Spleen (tissue), 11 donors: ENCODE results near the gene NELFA. TPM values are rescaled to one million over a fixed set of nuclear protein-coding genes. Genes with fewer than 3 reads are reported as not detected.

Experiments
- DNase-seq: peaks from one replicate; pipeline ENCODE4 v3.0.0-alpha.2; 2020
- H3K27ac ChIP-seq, 8 donors: fragments of 200-600 bp; sonication (generic) in 7 of 8; 1 replicate in 4 of 8; 2 replicates in 4 of 8; pipeline versions ENCODE4 v1.5.0 to v1.8.0; 2016 to 2021; ENCODE audit warnings: inconsistent platforms in 4 of 8, mild to moderate bottlenecking in 4 of 8, moderate library complexity in 1 of 8
- H3K27me3 ChIP-seq, 7 donors: fragments of 200-600 bp; sonication (generic) in 6 of 7; replicated peaks in 1 of 7; 1 replicate in 4 of 7; 2 replicates in 3 of 7; pipeline versions ENCODE4 v1.5.0 to v1.8.0; 2016 to 2021; ENCODE audit warnings: inconsistent platforms in 3 of 7, mild to moderate bottlenecking in 1 of 7
- H3K36me3 ChIP-seq, 6 donors: fragments of 200-600 bp; sonication (generic) in 5 of 6; 1 replicate in 4 of 6; 2 replicates in 2 of 6; pipeline versions ENCODE4 v1.5.0 to v1.8.0; 2016 to 2021; ENCODE audit warnings: inconsistent platforms in 2 of 6
- H3K4me1 ChIP-seq, 6 donors: fragments of 200-600 bp; sonication (generic) in 5 of 6; 1 replicate in 3 of 6; 2 replicates in 3 of 6; pipeline versions ENCODE4 v1.5.0 to v1.8.0; 2016 to 2021; ENCODE audit warnings: inconsistent platforms in 3 of 6
- H3K4me3 ChIP-seq, 8 donors: fragments of 200-600 bp; sonication (generic) in 7 of 8; 1 replicate in 4 of 8; 2 replicates in 4 of 8; pipeline versions ENCODE4 v1.5.0 to v1.8.0; 2016 to 2021; ENCODE audit warnings: inconsistent platforms in 4 of 8, mild to moderate bottlenecking in 4 of 8, moderate library complexity in 2 of 8
- H3K9me3 ChIP-seq, 8 donors: fragments of 200-600 bp; sonication (generic) in 7 of 8; 1 replicate in 4 of 8; 2 replicates in 4 of 8; pipeline versions ENCODE4 v1.5.0 to v1.8.0; 2016 to 2021; ENCODE audit warnings: inconsistent platforms in 4 of 8
- CTCF ChIP-seq, 11 experiments: fragments of 200-600 bp in 7 of 11; fragments of 450-650 bp in 4 of 11; sonication (generic) in 4 of 11; IDR thresholded peaks in 8 of 11; conservative IDR thresholded peaks in 3 of 11; 1 replicate in 7 of 11; 2 replicates in 4 of 11; pipeline versions ENCODE4 v1.4.0 to v1.8.0; 2016 to 2021; ENCODE audit warnings: antibody characterized with exemption in 11 of 11, inconsistent platforms in 4 of 11, mild to moderate bottlenecking in 1 of 11
- POLR2A ChIP-seq, 3 donors: fragments of 450-650 bp; IDR thresholded peaks; one replicate each; pipeline ENCODE4 v1.5.1; 2017; ENCODE audit warnings: antibody characterized with exemption in 3 of 3, mild to moderate bottlenecking in 1 of 3
- POLR2AphosphoS5 ChIP-seq, 3 donors: sonication (generic); formaldehyde crosslinking; IDR thresholded peaks; one replicate each; pipeline ENCODE4 v1.5.1; 2017; ENCODE audit warnings: antibody characterized with exemption in 3 of 3
- WGBS, 5 donors: extraction: QIAGEN DNeasy Blood & Tissue Kit in 3 of 5; methylation state at CpG; one replicate each; pipeline versions ENCODE4 v1.1.5 to v1.1.7; 2013 to 2018; 5-methylcytosine and 5-hydroxymethylcytosine counted together
- intact Hi-C: fragments of 100-400 bp; cut with DNase I; formaldehyde crosslinking; loops from one replicate; pipeline ENCODE4 v1.15.0; 2023; ENCODE audit warnings: low total_unique reads
- polyA plus RNA-seq, 3 donors: library from polyadenylated mRNA; stranded (reverse); fragments of 200-250 nt; gene quantifications; one replicate each; pipeline ENCODE4 v1.2.1, GENCODE V29; 2013
- total RNA-seq, 7 donors: library from RNA; depleted of rRNA in 3 of 7; stranded (reverse); fragments of >200 nt in 3 of 7; fragmentation: NEBNext Ultra II Directional in 4 of 7; extraction: Animal tissue kit (Norgen Biotek cat#: 25700) in 4 of 7; gene quantifications; one replicate each; pipeline versions ENCODE4 v1.1.0 to v1.2.1, GENCODE V29; 2016 to 2021
- donor health status: healthy with polysubstance abuse.
- donor health status: DM: no; HTN: no; CAD: no; lungs with moderate emphysema.
- donor health status: DM: no; HTN: no; CAD: no.
- donor health status: Bipolar disorder and iron deficiency.
- donor health status: healthy.
- donor health status: DM: no; HTN: no; CAD: no.
- donor health status: DM: yes; HTN: yes; CAD: no.

The NELFA gene
- total and polyA plus RNA-seq, 10 donors, result 19.9 to 36.6 (median 26.5) TPM

- DNase-seq, result peak; percentile 67
- Histone ChIP-seq H3K36me3 (peaks cover 3 to 100% (median 99%) of the 10 kb centered on the region in 6 donors), H3K4me1 (peaks cover 0 to 21% (median 8%) of the 10 kb centered on the region in 6 donors), H3K27ac (peak overlapping the region in 1 of 8 donors; percentile 59), H3K9me3 (no peaks in the 10 kb centered on the region), H3K27me3 (no peaks in the 10 kb centered on the region), H3K4me3 (no peak overlapping the region)
- TF ChIP-seq CTCF (IDR thresholded peaks at IDR 0.05 in 8 of 11, conservative IDR thresholded peaks at IDR 0.05 in 3 of 11), result no peak
- no peak for TF ChIP-seq POLR2A (IDR thresholded peaks at IDR 0.05)
- no peak for TF ChIP-seq POLR2AphosphoS5 (IDR thresholded peaks at IDR 0.05)
- WGBS, 5 donors, result 92 to 96% (median 94%) methylated on average over 42 to 54 of the region's 54 CpGs
- intact Hi-C loops, result no loop called here
Measured at GRCh38 chr4:1985780-1986577, 22.8 kb downstream of the NELFA start.

GRCh38 chr4:1985294-1985693 is 23.5 kb downstream of the NELFA start:
- 90 to 96% (median 93%) methylated on average over 10 to 14 of the region's 14 CpGs for WGBS, 5 donors
- H3K27ac ChIP-seq, result no peak overlapping the region
- no peaks in the 10 kb centered on the region for H3K27me3 ChIP-seq
- peaks cover 0 to 21% (median 8%) of the 10 kb centered on the region in 6 donors for H3K4me1 ChIP-seq
- peaks cover 3 to 100% (median 99%) of the 10 kb centered on the region in 6 donors for H3K36me3 ChIP-seq
- no peak overlapping the region for H3K4me3 ChIP-seq
- H3K9me3 ChIP-seq, result no peaks in the 10 kb centered on the region
- peak; percentile 69 for DNase-seq
- intact Hi-C loops, result no loop called here
- TF ChIP-seq CTCF (IDR thresholded peaks at IDR 0.05 in 8 of 11, conservative IDR thresholded peaks at IDR 0.05 in 3 of 11), result no peak
- TF ChIP-seq POLR2AphosphoS5 (IDR thresholded peaks at IDR 0.05), result no peak
- TF ChIP-seq POLR2A (IDR thresholded peaks at IDR 0.05), result no peak

- H3K27ac ChIP-seq, result no peak overlapping the region
- peak; percentile 73 for DNase-seq
- TF ChIP-seq POLR2AphosphoS5 (IDR thresholded peaks at IDR 0.05) (peak in 1 of 3 donors; percentile 53), POLR2A (IDR thresholded peaks at IDR 0.05) (no peak), CTCF (IDR thresholded peaks at IDR 0.05 in 8 of 11, conservative IDR thresholded peaks at IDR 0.05 in 3 of 11) (no peak)
- H3K27me3 ChIP-seq, result no peaks in the 10 kb centered on the region
- H3K36me3 ChIP-seq, result peaks cover 3 to 100% (median 98%) of the 10 kb centered on the region in 6 donors
- intact Hi-C loops, result no loop called here
- no peak overlapping the region for H3K4me3 ChIP-seq
- H3K4me1 ChIP-seq, result peaks cover 0 to 21% (median 8%) of the 10 kb centered on the region in 6 donors
- H3K9me3 ChIP-seq, result no peaks in the 10 kb centered on the region
- 80 to 89% (median 87%) methylated on average over 22 to 27 of the region's 27 CpGs for WGBS, 5 donors
Measured at GRCh38 chr4:1984406-1985191, 24.2 kb downstream of the NELFA start.
